ENCODE results near the gene ABR.

ABR gene

GRCh38 chr17:1025733-1026598 lies 153.8 kb downstream of the ABR start:
- DNase-seq = no peak

DNA sequence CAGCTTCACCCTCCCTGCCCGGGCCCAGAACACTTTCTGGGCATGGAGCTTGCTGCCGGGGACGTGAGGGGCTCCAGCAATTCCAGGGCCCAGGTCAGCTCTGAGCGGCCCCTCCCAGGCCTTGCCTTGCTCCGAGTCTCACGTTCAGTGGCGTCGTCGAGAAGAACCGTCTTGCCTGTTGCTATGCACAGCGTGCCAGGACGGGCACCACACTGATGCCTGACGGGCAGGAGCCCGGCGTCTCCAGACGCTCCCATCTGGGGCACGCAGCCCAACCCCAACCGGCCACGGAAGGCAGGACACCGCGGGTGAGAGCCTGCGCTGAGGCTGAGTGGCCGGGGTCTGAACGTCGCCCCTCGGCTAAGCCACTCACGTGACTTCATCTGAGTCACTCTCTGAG lies 155.7 kb downstream of the ABR start:
- DNase-seq = no peak

- no peak for DNase-seq
Observed at GRCh38 chr17:1022278-1023024, 157.3 kb downstream of the ABR start.

- no peak for DNase-seq
Observed at GRCh38 chr17:1021147-1021546, 158.6 kb downstream of the ABR start.

DNA sequence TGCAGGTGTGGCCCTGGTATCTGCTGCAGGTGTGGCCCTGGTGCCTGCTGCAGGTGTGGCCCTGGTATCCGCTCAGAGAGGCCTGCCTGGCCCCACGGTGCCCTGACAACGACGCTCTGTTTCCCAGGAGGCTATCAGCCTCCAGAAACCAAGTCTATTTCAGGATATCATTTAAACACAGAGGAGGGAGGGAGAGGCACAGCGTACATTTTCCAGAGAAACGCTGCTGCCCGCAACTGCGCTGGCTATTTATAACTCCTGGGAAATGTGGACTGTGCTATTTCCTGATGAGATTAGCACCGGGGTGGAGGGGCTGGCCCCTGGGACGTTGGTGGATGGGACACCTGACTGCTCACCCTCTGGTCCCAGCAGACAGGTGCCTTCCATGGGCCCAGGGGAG lies 160.3 kb downstream of the ABR start:
- DNase-seq = no peak

DNA sequence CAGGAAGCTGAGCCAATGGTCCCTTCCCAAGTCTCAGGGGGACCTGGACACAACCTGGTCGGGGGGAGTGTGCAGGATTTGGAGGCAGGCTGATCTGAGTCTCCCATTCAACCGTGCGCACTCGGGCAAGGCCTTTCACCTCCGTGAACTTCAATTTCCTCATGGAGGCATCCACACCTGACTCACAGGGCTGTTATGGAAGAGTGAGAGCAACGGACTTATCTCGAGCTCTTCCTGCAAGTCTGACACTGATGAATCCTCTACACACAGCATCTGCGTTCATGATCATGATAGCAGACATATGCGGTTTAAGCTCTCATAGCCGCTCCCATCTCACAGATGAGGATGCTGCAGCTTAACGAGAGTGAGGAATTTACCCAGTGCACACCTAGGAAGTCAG lies 161.2 kb downstream of the ABR start:
- DNase-seq = no peak

GRCh38 chr17:1013729-1014090 lies 166.1 kb downstream of the ABR start:
- no peak for DNase-seq

GRCh38 chr17:1012823-1013728 lies 166.7 kb downstream of the ABR start:
- no peak for DNase-seq

GRCh38 chr17:1011760-1012735 lies 167.7 kb downstream of the ABR start:
- DNase-seq = no peak

- no peak for DNase-seq
Observed at GRCh38 chr17:1011138-1011537, 168.6 kb downstream of the ABR start.

DNA sequence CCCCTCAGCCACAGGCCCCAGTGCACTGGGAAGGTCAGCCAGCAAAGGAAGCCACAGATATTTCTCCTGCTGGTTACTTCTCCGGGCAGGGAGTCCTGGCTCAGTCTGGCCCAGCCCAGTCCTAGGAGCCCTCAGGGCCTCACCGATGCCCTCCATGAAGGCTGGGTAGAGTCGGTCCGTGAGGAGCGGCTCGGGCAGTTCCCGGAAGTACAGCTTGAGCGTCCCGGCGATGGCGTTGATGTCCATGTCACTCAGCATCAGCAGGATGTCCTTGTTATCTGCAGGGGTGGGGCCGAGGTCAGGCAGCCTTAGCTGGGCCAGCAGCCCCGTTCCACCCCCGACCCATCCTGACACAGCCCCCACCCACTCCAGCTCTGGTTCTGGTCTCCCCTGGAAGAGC lies 169.2 kb downstream of the ABR start:
- no peak for DNase-seq

DNA sequence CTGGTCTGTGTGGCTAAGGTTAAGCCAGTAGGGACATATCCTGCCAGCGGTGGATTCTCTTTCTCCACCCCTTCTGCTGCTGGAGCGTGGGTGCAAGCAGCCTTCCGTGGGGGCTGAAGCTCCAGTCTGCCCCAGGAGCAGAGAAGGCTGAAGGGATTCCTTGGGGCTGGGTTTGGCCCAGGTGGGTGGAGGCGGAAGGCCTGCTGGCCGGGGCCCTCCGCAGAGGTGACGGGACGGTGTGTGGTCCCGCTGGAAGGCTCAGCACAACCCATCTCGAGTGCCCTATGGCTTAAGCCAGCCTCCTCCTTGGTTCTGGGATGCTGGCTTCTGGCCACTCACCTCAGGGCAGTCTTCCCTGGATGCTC lies 169.7 kb downstream of the ABR start:
- no peak for DNase-seq

- no peak for DNase-seq
Observed at GRCh38 chr17:1009229-1010085, 170.3 kb downstream of the ABR start.

GRCh38 chr17:1008008-1008761 lies 171.6 kb downstream of the ABR start:
- DNase-seq = no peak

- DNase-seq = no peak
Observed at GRCh38 chr17:1007310-1008007, 172.3 kb downstream of the ABR start.

- no peak for DNase-seq
Observed at GRCh38 chr17:1006054-1006453, 173.7 kb downstream of the ABR start.

DNA sequence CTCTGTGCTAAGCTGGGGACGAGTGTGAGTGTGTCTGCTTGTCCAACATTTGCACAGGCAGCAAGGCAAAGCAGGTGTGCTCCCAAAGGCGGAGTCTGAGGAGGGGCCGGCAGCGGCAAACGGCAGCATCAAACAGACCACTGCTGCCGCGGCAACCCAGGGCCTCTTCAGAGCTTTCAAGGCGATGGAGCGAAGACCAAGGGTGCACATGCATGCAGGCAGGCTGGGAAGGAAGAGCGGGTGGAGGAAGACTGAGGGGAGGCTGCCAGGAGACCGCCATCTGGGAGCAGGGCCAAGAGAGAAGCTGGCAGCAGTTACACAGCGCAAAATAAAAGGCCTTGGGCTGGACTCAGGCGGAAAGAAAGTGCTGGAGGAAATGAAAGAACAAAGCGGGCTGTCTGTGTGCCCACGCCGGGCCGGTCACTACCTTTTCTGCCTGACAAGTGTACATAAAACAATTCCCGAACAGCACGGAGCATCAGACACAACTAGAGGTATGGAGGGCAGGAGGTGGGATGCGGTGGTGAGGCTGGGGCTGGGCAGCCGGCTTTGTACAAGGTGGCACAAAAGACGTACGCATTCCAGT lies 174.3 kb downstream of the ABR start:
- DNase-seq = peak; percentile 15

DNA sequence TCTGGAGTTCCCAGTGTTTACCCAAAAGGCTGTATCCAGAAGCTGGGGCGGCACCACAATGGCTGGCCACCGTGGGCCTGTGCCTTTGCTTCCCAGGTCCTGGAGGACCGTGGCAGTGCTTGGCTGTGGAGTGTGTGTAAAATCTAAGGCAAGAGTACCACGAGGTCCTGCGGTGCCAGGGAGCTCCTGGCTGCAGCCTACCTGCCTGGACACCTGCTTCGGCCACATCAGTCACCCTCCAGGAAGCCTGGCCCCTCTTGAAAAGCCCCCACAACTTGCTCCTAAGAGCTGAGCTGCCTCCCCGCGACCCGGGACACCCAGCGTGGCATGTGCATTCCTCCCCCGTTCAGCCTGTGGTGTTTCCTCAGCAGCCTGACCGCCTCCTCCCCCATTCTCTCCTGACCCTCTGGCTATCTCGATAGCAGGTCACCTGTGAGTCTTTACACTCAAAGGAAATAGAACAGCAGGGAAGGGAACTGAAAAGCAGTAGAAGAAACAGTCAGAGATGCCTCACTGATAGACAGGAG lies 174.9 kb downstream of the ABR start:
- no peak for DNase-seq
